Measurements from ENCODE around the gene DHRS2. TPM values are rescaled to one million over a fixed set of nuclear protein-coding genes. Genes with fewer than 3 reads are reported as not detected.

The DHRS2 gene
- total RNA-seq, 4 donors from 2014 or later: 0.12 TPM; not detected in 3

- Histone ChIP-seq H3K36me3 (no peaks in the 10 kb centered on the region), H3K27ac (no peak overlapping the region), H3K27me3 (no peaks in the 10 kb centered on the region), H3K4me3 (no peak overlapping the region), H3K4me1 (no peaks in the 10 kb centered on the region), H3K9me3 (no peaks in the 10 kb centered on the region)
- no peak for ATAC-seq
- 79% methylated on average over 3 of the region's 5 CpGs; no CpG with 5 or more reads in 1 of the 2 donors for WGBS, 2 donors (ENCODE audit: low coverage in 1 of 2)
- TF ChIP-seq, protein P1, sequence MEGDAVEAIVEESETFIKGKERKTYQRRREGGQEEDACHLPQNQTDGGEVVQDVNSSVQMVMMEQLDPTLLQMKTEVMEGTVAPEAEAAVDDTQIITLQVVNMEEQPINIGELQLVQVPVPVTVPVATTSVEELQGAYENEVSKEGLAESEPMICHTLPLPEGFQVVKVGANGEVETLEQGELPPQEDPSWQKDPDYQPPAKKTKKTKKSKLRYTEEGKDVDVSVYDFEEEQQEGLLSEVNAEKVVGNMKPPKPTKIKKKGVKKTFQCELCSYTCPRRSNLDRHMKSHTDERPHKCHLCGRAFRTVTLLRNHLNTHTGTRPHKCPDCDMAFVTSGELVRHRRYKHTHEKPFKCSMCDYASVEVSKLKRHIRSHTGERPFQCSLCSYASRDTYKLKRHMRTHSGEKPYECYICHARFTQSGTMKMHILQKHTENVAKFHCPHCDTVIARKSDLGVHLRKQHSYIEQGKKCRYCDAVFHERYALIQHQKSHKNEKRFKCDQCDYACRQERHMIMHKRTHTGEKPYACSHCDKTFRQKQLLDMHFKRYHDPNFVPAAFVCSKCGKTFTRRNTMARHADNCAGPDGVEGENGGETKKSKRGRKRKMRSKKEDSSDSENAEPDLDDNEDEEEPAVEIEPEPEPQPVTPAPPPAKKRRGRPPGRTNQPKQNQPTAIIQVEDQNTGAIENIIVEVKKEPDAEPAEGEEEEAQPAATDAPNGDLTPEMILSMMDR (IDR thresholded peaks at IDR 0.05): no peak
- TF ChIP-seq POLR2AphosphoS5 (IDR thresholded peaks at IDR 0.05) (no peak), POLR2A (IDR thresholded peaks at IDR 0.05) (no peak), EP300 (IDR thresholded peaks at IDR 0.05) (no peak)
These were observed 28.2 kb downstream of the DHRS2 start for GRCh38 chr14:23664207-23664885.

DNA sequence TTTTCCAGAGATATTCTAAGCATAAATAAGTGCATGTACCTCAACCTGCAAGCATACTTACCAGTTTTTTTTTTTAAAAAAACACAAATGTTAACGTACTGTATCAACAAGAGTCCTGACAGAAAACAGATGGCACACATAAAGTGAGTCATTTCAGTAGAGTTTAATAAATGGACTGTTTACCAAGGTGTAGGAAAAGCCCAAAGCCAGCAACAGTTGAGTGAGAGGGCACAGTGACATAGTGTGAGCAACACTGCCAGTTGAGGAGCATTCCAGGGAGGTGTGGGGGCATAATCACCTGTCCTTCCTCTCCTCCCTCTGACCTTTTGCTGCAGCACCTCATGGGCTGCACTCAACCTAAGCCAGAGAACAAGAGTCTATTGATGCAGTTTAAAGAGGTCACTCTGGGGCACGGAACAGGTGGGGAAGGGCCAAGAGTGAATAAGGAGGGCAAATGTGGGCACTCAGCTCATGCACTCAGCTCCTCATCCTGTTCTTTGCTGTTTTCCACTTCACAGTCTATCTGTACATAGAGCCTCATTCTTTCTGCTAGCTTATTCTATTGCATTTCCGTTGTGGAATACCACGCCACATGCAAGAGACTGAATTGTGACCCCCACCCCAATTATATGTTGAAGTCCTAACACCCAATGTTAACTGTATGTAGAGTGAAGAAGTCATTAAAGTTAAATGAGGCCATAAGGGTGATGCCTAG lies 29.3 kb downstream of the DHRS2 start:
- no peak for ATAC-seq
- TF ChIP-seq POLR2AphosphoS5 (IDR thresholded peaks at IDR 0.05) (no peak), EP300 (IDR thresholded peaks at IDR 0.05) (no peak), POLR2A (IDR thresholded peaks at IDR 0.05) (no peak)
- TF ChIP-seq, protein P1 (IDR thresholded peaks at IDR 0.05): no peak
- no peaks in the 10 kb centered on the region for H3K9me3 ChIP-seq
- H3K4me3 ChIP-seq: no peak overlapping the region
- WGBS, 2 donors (ENCODE audit: low coverage in 1 of 2): 28 to 43% methylated on average over 3 to 4 of the region's 4 CpGs
- H3K36me3 ChIP-seq: no peaks in the 10 kb centered on the region
- no peaks in the 10 kb centered on the region for H3K4me1 ChIP-seq
- no peak overlapping the region for H3K27ac ChIP-seq
- no peaks in the 10 kb centered on the region for H3K27me3 ChIP-seq

DNA sequence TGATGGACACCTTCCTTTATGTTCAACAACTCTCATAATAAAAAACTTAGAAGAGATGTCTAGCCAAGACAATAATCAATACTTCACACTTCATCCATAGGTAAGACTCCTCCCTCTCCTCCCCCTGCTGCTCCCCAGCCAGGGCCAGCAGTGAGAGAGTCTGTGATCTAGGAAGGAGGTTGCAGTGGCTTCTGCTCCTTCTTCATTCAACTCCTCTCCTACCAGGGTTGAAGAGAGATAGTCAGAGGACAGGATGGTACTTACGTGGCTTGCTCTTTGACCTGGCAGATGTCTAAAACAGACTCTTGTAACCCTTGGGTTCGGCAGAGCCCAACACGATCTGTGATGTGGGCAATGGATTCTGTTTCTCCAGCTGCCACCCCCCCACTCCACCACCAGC lies 31.0 kb downstream of the DHRS2 start:
- Histone ChIP-seq H3K27me3 (no peaks in the 10 kb centered on the region), H3K4me3 (no peak overlapping the region), H3K36me3 (no peaks in the 10 kb centered on the region), H3K4me1 (no peaks in the 10 kb centered on the region), H3K9me3 (no peaks in the 10 kb centered on the region), H3K27ac (no peak overlapping the region)
- WGBS, 2 donors (ENCODE audit: low coverage in 1 of 2): 67 to 86% methylated on average over 1 of the region's 3 CpGs
- no peak for ATAC-seq
- TF ChIP-seq, protein P1 (IDR thresholded peaks at IDR 0.05): no peak
- TF ChIP-seq EP300 (IDR thresholded peaks at IDR 0.05): no peak
- no peak for TF ChIP-seq POLR2AphosphoS5 (IDR thresholded peaks at IDR 0.05)
- no peak for TF ChIP-seq POLR2A (IDR thresholded peaks at IDR 0.05)

DNA sequence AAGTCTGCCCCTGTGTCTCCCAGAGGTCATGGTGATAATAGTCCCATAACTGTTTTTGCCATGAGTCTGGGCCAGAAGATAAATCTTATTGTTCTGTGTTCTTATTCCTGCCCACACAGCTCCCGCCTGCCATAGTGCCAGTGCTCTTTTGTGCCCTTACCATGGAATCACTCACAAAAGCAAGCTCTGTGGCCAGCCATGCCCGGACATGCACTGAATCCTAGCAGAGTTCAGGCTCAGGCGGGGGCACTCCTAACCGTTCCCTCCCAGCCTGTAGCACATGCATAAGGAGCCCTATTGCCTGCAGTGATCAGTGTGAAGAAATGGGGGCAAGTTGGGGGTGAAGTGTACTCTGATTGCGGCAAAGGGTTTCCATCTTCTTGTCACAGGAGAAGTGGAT lies 33.3 kb downstream of the DHRS2 start:
- Histone ChIP-seq H3K4me1 (no peaks in the 10 kb centered on the region), H3K27ac (no peak overlapping the region), H3K36me3 (no peaks in the 10 kb centered on the region), H3K4me3 (no peak overlapping the region), H3K9me3 (no peaks in the 10 kb centered on the region), H3K27me3 (no peaks in the 10 kb centered on the region)
- ATAC-seq: no peak
- WGBS, 2 donors (ENCODE audit: low coverage in 1 of 2): 89 to 100% methylated on average over 1 of the region's 5 CpGs
- TF ChIP-seq EP300 (IDR thresholded peaks at IDR 0.05): no peak
- TF ChIP-seq, protein P1 (IDR thresholded peaks at IDR 0.05): no peak
- no peak for TF ChIP-seq POLR2A (IDR thresholded peaks at IDR 0.05)
- no peak for TF ChIP-seq POLR2AphosphoS5 (IDR thresholded peaks at IDR 0.05)

GRCh38 chr14:23670481-23670880 lies 34.3 kb downstream of the DHRS2 start:
- WGBS, 2 donors (ENCODE audit: low coverage in 1 of 2): 67% methylated on average over 2 of the region's 3 CpGs; no CpG with 5 or more reads in 1 of the 2 donors

More at GRCh38 chr14:23670481-23670880, 34.3 kb downstream of the DHRS2 start:
- Histone ChIP-seq H3K36me3 (no peaks in the 10 kb centered on the region), H3K27ac (no peak overlapping the region), H3K9me3 (no peaks in the 10 kb centered on the region), H3K27me3 (no peaks in the 10 kb centered on the region), H3K4me1 (no peaks in the 10 kb centered on the region), H3K4me3 (no peak overlapping the region)
- TF ChIP-seq POLR2A (IDR thresholded peaks at IDR 0.05) (no peak), EP300 (IDR thresholded peaks at IDR 0.05) (no peak), POLR2AphosphoS5 (IDR thresholded peaks at IDR 0.05) (no peak)
- TF ChIP-seq, protein P1 (IDR thresholded peaks at IDR 0.05): no peak
- no peak for ATAC-seq
